Measurements from ENCODE around the gene GLRX3. TPM values are rescaled to one million over a fixed set of nuclear protein-coding genes. Genes with fewer than 3 reads are reported as not detected.

GLRX3 gene
- total and polyA plus RNA-seq, 8 donors = 19.2 to 33.5 (median 27.7) TPM

DNA sequence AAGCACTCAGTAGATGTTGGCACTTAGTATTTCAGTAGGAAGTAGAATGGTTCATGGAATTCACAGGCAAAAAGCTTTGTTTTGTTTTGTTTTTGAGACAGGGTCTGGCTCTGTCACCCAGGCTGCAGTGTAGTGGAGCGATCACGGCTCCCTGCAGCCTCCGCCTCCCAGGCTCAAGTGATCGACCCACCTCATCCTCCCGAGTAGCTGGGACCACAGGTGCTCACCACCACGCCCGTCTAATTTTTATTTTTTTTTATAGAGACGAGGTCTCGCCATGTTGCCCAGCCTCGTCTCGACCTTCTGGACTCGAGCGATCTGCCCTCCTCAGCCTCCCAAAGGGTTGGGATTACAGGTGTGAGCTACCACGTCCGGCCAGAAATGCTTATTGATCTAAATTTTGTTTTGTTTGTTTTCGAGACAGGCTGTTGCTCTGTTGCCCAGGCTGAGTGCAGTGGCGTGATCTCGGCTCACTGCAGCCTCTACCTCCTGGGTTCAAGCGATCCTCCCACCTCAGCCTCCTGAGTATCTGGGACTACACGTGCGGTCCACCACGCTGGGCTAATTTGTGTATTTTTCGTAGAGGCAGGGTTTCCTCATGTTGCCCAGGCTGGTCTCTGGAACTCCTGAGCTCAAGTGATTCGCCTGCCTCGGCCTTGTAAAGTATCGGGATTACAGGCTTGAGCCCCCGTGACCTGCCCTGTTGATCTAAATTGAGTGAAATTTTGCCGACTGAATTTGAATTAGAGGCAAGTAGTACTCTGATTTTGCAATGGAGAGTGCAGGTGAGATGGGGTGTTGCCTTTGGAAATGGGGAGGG is 1.7 kb downstream of the GLRX3 start:
- H3K4me1 ChIP-seq = peaks cover 12 to 20% (median 15%) of the 10 kb centered on the region in 3 donors
- no peak overlapping the region for H3K27ac ChIP-seq
- ATAC-seq (no peak), FAIRE-seq (no peak), DNase-seq (no peak)
- TF ChIP-seq, protein P1, sequence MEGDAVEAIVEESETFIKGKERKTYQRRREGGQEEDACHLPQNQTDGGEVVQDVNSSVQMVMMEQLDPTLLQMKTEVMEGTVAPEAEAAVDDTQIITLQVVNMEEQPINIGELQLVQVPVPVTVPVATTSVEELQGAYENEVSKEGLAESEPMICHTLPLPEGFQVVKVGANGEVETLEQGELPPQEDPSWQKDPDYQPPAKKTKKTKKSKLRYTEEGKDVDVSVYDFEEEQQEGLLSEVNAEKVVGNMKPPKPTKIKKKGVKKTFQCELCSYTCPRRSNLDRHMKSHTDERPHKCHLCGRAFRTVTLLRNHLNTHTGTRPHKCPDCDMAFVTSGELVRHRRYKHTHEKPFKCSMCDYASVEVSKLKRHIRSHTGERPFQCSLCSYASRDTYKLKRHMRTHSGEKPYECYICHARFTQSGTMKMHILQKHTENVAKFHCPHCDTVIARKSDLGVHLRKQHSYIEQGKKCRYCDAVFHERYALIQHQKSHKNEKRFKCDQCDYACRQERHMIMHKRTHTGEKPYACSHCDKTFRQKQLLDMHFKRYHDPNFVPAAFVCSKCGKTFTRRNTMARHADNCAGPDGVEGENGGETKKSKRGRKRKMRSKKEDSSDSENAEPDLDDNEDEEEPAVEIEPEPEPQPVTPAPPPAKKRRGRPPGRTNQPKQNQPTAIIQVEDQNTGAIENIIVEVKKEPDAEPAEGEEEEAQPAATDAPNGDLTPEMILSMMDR (IDR thresholded peaks at IDR 0.05) = no peak
- H3K27me3 ChIP-seq = no peaks in the 10 kb centered on the region
- H3K4me3 ChIP-seq = peak overlapping the region in 2 of 4 donors; percentile 90 to 99
- H3K9me3 ChIP-seq = no peaks in the 10 kb centered on the region
- 73 to 82% methylated on average over 28 of the region's 28 CpGs for WGBS, 2 donors
- no peaks in the 10 kb centered on the region for H3K36me3 ChIP-seq
- intact Hi-C loops (cut with DNase I) = no loop called here

DNA sequence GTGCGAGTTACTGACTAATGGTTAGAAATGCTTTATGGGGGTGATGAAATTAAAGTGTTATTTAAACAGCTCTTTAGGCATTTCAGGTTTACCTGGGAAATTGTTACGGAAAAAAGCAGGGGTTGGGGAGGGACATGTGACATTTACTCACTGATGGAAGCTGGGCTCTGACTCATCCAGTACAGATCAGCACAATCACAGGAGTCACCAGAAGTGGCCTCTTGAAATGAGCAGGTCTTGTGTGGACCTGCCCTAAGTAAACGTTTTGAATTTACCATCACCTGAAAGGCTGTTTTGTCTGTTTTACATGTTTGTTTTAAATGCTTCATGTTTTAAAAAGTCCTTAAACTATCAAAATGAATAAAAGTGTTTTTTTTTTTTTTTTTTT is 2.3 kb downstream of the GLRX3 start:
- Histone ChIP-seq H3K9me3 (no peaks in the 10 kb centered on the region), H3K4me3 (no peak overlapping the region), H3K36me3 (no peaks in the 10 kb centered on the region), H3K27ac (no peak overlapping the region), H3K27me3 (no peaks in the 10 kb centered on the region), H3K4me1 (peaks cover 12 to 20% (median 15%) of the 10 kb centered on the region in 3 donors)
- FAIRE-seq (no peak), DNase-seq (no peak), ATAC-seq (peak in 1 of 4 donors; percentile 56)
- 55 to 58% methylated on average over 3 of the region's 3 CpGs for WGBS, 2 donors
- TF ChIP-seq, protein P1 (IDR thresholded peaks at IDR 0.05) = no peak
- intact Hi-C loops (cut with DNase I) = no loop called here

DNA sequence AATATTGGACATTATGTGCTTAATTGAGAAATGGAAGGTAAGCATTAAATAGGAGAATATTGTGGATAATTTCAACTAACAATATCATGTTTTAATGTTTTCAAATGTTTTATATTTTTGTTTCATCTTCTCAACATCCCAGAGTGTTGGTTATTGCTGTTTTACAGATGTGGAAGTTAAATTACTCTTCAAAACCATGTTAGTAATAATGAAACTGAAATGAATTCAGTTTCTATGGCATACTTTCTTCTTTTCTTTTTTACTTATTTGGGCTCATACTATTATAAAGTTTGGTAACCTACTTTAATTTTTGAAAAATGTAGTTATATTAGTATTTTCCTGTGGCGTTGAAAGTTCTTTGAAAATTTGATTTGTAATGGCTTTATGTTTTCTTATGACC is 4.2 kb downstream of the GLRX3 start:
- Histone ChIP-seq H3K27ac (no peak overlapping the region), H3K4me1 (peaks cover 12 to 20% (median 15%) of the 10 kb centered on the region in 3 donors), H3K27me3 (no peaks in the 10 kb centered on the region), H3K4me3 (no peak overlapping the region), H3K36me3 (no peaks in the 10 kb centered on the region), H3K9me3 (no peaks in the 10 kb centered on the region)
- ATAC-seq = no peak
- DNase-seq = no peak
- TF ChIP-seq, protein P1 (IDR thresholded peaks at IDR 0.05) = no peak
- WGBS, 2 donors = 96 to 100% methylated on average over 1 of the region's 1 CpG
- no peak for FAIRE-seq
- intact Hi-C loops (cut with DNase I) = no loop called here

DNA sequence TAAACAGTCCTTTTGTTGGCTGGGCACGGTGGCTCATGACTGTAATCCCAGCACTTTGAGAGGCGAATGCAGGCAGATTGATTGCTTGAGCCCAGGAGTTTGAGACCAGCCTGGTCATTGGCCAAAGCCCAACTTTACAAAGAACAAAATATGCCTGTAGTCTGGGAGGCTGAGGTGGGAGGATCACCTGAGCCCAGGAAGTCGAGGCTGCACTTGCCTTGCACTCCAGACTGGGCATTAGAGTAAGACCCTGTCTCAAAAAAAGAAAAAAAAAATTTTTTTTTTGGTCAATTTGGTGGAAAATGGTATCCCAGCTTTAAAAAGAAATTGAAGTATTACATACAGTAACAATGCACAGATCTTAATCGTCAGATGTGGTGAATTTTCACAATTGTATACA is 4.8 kb downstream of the GLRX3 start:
- no peaks in the 10 kb centered on the region for H3K27me3 ChIP-seq
- TF ChIP-seq, protein P1 (IDR thresholded peaks at IDR 0.05) = no peak
- H3K4me1 ChIP-seq = peaks cover 12 to 20% (median 15%) of the 10 kb centered on the region in 3 donors
- H3K9me3 ChIP-seq = no peaks in the 10 kb centered on the region
- intact Hi-C loops (cut with DNase I) = no loop called here
- FAIRE-seq (no peak), DNase-seq (no peak), ATAC-seq (no peak)
- 85 to 86% methylated on average over 4 of the region's 4 CpGs for WGBS, 2 donors
- no peak overlapping the region for H3K27ac ChIP-seq
- no peaks in the 10 kb centered on the region for H3K36me3 ChIP-seq
- H3K4me3 ChIP-seq = no peak overlapping the region

DNA sequence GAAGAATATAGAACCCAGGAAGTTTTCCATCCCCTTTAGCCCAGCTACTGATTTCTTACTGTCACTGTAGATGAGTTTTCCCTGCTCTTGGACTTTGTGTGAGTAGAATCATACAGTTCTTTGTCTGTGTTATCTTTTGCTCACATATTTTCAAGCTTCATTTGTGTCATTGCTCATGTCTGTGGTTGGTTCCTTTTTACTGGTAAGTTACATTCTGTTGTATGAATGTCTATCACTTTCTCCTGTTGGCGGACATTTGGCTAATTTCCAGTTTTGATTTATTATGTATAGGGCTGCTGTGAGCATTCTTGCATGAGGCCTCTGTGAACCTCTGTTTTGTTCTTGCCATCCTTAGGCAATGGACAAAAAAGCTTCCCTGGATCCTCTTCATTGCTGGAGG is 5.3 kb downstream of the GLRX3 start:
- intact Hi-C loops (cut with DNase I) = no loop called here
- H3K36me3 ChIP-seq = no peaks in the 10 kb centered on the region
- TF ChIP-seq, protein P1 (IDR thresholded peaks at IDR 0.05) = no peak
- H3K27ac ChIP-seq = no peak overlapping the region
- DNase-seq (no peak), ATAC-seq (no peak), FAIRE-seq (no peak)
- no peak overlapping the region for H3K4me3 ChIP-seq
- no peaks in the 10 kb centered on the region for H3K27me3 ChIP-seq
- WGBS, 2 donors = 54 to 69% methylated on average over 1 of the region's 1 CpG
- peaks cover 12 to 20% (median 15%) of the 10 kb centered on the region in 3 donors for H3K4me1 ChIP-seq
- no peaks in the 10 kb centered on the region for H3K9me3 ChIP-seq
